ENCODE results near the gene COPE. TPM values are rescaled to one million over a fixed set of nuclear protein-coding genes. Genes with fewer than 3 reads are reported as not detected.

Gene COPE
- total and polyA plus RNA-seq, 2 donors (not counting 1 experiment from before 2014, with no cell fraction given), result 154 to 279 TPM

GRCh38 chr19:18894254-18895037, 24.7 kb downstream of the COPE start:
- peaks cover 11% of the 10 kb centered on the region for H3K4me1 Mint-ChIP-seq

More at GRCh38 chr19:18894254-18895037, 24.7 kb downstream of the COPE start:
- WGBS (ENCODE audit: insufficient coverage), result 20% methylated on average over 20 of the region's 28 CpGs
- H3K27ac ChIP-seq (ENCODE audit: low read length in 2 of 2), result no peak overlapping the region
- no peaks in the 10 kb centered on the region for H3K9me3 ChIP-seq (ENCODE audit: control extremely low read depth in 1 of 3, control insufficient read depth in 2 of 3, insufficient read depth in 1 of 3, low read length in 2 of 3)
- H3K4me2 ChIP-seq (replicated peaks; ENCODE audit: low read depth, low read length, poor library complexity, severe bottlenecking), result peak overlapping the region; percentile 66
- Mint-ChIP-seq H3K9me3 (ENCODE audit: insufficient read depth) (no peaks in the 10 kb centered on the region), H3K27ac (no peak overlapping the region), H3K4me3 (peak overlapping the region; percentile 59), H3K27me3 (peaks cover 33% of the 10 kb centered on the region)
- peaks cover 2% of the 10 kb centered on the region for H4K20me1 ChIP-seq (ENCODE audit: control insufficient read depth, insufficient read depth, low read length, poor library complexity, severe bottlenecking)
- ChIA-PET CTCF (interaction anchor here (1.6 kb wide), 1 partner anchor 443 kb away, joined by 4 read pairs; no protein-coding TSS in a partner anchor), POLR2A (interaction anchor here (0.6 kb wide), 1 partner anchor 234 kb away, joined by 7 read pairs; no protein-coding TSS in a partner anchor)
- DNase-seq (no peak), ATAC-seq (ENCODE audit: low read depth) (no peak)
- intact Hi-C loops (cut with micrococcal nuclease), result no loop called here
- no peak overlapping the region for H3K4me3 ChIP-seq (ENCODE audit: control extremely low read depth in 1 of 5, extremely low read depth in 1 of 5, insufficient read depth in 1 of 5, low read depth in 2 of 5, low read length in 4 of 5)
- peaks cover 0 to 7% of the 10 kb centered on the region in 2 experiments for H3K36me3 ChIP-seq (replicated peaks in 1 of 2; ENCODE audit: control extremely low read depth in 1 of 2, control insufficient read depth in 1 of 2, extremely low read depth in 1 of 2, insufficient read depth in 2 of 2, low read length in 1 of 2)
- H3K79me2 ChIP-seq (ENCODE audit: control insufficient read depth, insufficient read depth, low read length), result no peaks in the 10 kb centered on the region
- H3K4me1 ChIP-seq (ENCODE audit: control insufficient read depth in 2 of 2, insufficient read depth in 2 of 2, low read length in 2 of 2), result peaks cover 13 to 17% of the 10 kb centered on the region in 2 donors
- H3K27me3 ChIP-seq (replicated peaks in 1 of 4; ENCODE audit: control extremely low read depth in 1 of 4, control insufficient read depth in 3 of 4, insufficient read depth in 4 of 4, low read length in 3 of 4), result peaks cover 0 to 25% (median 11%) of the 10 kb centered on the region in 4 experiments
- no peak overlapping the region for H2AFZ ChIP-seq (ENCODE audit: insufficient read depth, low read depth, low read length, poor library complexity, severe bottlenecking)
- no peak for TF ChIP-seq CTCF (IDR thresholded peaks at IDR 0.05)
- no peak for TF ChIP-seq EZH2 (IDR thresholded peaks at IDR 0.05; ENCODE audit: borderline replicate concordance, insufficient read depth, low read depth, low read length, poor library complexity, severe bottlenecking)
- no peak overlapping the region for H3K9ac ChIP-seq (ENCODE audit: low read length)

Measured in B cell (primary cell).